GM21723 (cell line): Measurements from ENCODE around the gene KLF13.

ENCODE experiments used
- ATAC-seq: cut with Tn5 transposase; IDR thresholded peaks from one replicate; pipeline ENCODE4 v1.9.1; 2021; ENCODE audit warnings: mild to moderate bottlenecking, moderate library complexity; ENCODE audit not compliant: unreplicated experiment

KLF13 gene

DNA sequence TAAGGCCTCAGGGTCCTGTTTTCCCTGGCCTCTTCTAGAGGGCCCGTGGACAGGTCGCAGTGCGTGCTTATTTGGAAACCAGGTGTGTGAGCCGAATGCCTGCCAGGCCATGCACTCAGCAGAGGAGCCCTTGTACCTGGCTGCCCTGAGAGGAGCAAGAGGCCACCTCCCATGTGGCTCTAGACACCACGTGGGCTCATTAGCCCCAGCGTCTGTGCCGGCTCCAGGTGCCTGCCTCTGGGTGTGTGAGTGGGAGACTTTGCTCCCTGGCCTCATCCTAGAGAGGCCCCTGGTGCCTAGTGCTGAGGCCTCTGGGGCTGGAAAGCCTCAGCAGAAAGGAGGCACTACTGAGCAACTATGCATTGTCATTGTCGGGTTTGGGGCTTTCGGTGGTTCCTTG is 50.4 kb downstream of the KLF13 start:
- ATAC-seq, result no peak

DNA sequence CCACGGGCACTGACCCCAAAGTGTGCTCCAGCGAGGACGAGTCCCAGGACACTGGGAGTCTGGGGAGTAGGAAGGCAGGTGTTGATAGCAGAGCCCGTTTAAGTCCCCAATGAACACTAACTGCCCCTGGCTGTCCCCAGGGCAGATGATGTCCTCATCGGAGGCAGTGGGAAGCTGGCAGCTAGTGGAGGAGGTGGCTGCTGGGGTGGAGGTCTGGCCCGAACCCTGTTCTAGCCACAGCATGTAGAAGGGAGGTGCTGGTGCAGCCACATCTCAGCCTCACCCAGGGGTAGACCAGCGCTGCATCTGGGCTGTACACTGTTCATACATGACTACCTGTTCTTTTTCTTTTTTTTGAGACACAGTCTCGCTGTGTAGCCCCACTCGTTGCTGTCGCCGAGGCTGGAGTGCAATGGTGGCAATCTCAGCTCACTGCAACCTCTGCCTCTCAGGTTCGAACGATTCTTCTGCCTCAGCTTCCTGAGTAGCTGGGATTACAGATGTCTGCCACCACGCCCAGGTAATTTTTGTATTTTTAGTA is 51.8 kb downstream of the KLF13 start:
- no peak for ATAC-seq

- no peak for ATAC-seq
Measured at GRCh38 chr15:31379042-31379441, 52.4 kb downstream of the KLF13 start.

- no peak for ATAC-seq
Measured at GRCh38 chr15:31379577-31379976, 52.9 kb downstream of the KLF13 start.

GRCh38 chr15:31381801-31382712 is 55.4 kb downstream of the KLF13 start:
- no peak for ATAC-seq

- no peak for ATAC-seq
Measured at GRCh38 chr15:31382713-31383045, 56.0 kb downstream of the KLF13 start.

DNA sequence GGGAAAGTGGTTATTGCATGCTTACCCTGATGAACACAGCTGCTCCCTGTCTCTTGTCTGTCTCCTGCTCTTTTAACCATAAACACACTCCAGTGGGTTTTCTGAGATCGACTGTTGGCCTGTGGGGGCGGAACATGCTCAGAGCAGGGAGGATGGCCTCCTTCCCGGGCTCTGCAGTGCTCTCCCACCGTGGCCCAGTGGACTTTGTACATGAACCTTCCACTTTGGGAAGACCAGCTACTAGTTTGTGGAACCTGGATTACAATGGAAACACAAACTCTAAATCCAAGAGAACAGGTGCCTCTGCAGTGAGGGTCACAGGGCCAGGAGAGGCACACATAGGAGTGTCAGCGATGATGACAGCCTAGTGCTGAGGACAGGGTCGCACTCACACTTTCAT is 56.5 kb downstream of the KLF13 start:
- no peak for ATAC-seq

- no peak for ATAC-seq
Measured at GRCh38 chr15:31384568-31384967, 57.9 kb downstream of the KLF13 start.

DNA sequence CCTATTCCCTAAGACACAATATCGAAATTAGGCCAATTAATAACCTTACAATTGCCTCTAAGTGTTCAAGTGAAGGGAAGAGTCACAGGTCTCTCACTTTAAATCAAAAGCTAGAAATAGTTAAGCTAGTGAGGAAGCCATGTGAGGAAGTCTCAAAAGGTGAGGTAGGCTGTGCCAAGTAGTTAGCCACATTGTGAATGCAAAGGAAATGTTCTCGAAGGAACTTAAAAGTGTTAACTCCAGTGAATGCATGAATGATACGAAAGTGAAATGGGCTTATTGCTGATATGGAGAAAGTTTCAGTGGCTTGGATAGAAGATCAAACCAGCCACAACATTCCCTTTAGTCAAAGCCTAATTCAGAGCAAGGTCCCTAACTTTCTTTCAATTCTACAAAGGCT is 59.1 kb downstream of the KLF13 start:
- ATAC-seq, result no peak

DNA sequence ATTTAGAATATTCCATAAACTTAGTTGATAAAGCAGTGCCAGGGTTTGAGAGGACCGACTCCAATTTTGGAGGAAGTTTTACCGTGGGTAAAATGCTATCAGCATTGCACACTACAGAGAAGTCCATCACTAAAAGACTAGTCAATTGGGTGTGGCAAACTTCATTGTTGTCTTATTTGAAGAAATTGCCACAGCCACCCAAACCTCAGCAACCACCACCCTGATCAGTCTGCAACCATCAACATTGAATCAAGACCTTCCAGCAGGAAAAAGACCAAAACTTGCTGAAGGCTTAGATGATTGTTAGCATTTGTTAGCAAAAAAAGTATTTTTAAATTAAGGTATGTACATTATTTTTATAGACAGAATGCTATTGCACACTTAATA is 60.5 kb downstream of the KLF13 start:
- no peak for ATAC-seq

DNA sequence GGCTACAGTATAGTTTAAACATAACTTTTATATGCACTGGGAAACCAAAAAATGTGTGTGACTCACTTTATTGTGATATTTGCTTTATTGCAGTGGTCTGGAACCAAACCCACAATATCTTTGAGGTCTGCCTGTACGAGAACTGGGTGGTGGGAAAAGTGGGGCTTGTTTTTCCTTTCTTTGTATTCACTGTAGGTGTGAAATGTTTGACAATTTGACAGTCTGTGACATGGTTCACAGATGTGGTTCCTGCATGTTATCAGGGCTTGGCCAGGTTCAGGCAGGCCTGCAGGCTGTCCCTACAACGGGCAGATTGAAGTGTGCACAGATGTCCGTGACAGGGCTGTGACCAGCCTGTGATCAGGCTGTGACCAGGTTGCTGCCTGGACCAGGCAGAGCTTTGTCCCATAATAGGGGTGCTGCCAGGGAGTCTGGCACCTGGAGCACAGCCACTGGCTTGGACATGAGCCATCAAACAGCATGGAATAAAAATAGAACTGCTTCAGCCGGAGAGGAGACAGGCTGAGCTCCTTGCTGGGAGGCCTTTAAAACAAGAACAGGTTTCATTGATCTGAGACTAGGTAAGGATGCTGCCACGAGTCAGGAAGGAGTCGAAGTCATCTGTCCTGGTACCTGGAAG is 61.0 kb downstream of the KLF13 start:
- no peak for ATAC-seq

DNA sequence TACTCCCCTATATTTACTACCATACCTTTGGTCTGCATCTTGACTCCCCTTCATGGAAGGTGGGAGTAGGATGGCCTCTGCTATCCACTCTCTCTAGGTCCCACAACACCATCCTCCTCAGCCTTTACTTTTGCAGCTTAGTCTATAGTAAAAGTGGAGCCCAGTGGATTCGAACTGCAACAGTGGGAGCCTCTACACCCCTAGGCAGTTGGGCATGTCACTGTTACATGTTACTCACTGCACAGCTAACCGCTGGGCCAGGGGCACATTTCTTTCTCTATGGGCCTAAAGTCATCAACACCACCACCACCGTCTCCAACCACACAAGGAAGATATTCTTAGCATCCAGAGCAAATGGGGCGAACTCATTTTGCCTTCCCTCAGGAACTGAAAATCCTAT is 62.9 kb downstream of the KLF13 start:
- ATAC-seq, result no peak

DNA sequence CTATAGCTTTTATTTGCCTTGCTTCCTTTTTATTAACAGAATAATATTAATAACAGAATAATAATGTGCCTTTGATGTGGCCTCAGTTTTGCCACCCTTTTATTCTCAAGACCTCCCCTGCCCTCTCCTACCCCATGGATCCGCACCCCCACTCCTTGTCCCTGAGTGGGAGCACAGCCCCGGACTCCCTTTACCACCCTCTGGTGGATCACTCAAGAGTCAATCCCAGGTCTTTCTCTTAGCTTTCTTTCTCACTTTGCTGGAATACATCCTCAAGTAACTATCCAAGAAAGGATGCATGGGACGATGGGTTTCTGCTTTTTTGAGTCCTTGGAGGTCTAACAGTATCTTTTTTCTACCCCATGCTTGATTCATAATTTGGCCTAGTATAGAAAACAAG is 63.4 kb downstream of the KLF13 start:
- ATAC-seq, result no peak

DNA sequence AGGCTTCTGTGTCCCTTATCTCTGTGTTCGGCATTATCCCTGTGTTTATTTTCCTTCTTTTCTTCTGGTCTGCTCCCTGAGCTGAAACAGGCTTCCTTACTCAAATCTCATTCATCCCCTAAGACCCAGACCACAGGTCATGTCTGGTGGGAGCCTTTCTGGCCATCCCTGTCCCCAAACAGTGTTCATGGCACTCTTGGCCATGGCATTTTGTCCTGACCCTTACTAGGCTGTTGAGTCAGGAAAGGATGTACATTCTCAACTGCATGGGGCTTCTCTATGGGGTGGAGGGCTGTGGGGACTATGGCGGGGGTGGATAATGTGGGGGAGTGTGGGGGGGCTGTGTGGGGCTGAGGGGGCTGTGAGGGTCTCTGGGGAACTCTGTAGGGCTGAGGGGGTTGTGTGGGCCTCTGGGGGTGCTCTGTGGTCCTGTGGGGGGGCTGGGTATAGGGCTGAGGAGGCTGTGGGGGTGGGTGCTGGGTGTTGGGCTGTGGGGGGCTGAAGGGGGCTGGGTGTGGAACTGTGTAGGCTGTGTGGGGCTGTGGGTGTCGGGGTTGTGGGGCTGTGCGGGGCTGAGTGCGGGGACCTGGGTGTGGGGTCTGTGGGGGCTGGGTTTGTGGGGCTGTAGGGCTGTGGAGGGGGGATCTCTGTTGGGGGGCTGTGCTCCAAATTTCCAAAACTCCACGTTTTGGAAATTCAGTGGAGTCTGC is 64.3 kb downstream of the KLF13 start:
- no peak for ATAC-seq

DNA sequence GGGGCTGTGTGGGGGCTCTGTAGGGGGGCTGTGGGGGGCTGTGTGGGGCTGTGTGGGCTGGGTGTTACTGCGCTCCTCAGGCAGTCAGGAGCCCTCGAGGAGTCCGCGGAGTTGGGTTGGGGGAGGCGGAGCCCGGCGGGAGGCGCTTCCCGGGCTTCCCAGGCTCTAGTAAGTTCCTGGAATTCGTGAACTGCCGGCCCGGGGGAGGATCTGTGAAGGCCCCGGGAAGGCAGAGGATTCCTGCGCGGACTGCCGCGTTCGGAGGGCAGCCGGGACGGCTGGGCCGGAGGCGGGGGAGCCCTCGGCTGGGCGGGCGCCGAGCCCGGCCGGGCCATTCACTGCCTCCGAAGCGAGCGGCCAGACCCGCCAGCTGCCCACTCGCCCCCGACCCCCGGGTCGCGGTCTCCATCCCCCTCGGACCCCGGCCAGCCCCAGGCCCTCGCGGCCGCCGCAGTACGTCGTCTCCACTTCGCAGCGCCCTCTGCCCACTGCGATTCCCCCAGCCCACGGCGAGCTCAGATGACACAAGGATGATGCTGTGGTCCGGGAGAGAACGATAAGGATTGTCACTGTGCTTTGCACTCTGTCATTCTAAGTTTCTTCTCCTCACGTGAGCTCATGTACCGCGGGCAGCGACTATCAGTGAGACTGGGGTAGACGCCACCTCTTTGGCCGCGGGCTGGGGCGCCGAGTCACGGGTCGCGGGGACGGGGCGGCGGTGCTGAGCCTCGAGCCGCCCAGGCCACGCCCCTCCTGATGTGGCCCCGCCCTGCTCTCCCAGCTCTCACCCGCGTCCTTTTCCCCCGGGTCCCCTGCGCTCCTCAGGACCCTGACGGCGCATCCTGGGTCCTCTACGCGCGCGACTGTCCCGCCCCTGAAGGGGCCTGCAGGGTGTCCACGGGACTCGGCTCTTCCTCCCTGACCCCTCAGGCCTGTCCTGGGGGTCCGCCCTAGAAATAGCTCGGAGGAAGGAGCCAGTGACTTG is 65.3 kb downstream of the KLF13 start:
- peak; percentile 87 for ATAC-seq

DNA sequence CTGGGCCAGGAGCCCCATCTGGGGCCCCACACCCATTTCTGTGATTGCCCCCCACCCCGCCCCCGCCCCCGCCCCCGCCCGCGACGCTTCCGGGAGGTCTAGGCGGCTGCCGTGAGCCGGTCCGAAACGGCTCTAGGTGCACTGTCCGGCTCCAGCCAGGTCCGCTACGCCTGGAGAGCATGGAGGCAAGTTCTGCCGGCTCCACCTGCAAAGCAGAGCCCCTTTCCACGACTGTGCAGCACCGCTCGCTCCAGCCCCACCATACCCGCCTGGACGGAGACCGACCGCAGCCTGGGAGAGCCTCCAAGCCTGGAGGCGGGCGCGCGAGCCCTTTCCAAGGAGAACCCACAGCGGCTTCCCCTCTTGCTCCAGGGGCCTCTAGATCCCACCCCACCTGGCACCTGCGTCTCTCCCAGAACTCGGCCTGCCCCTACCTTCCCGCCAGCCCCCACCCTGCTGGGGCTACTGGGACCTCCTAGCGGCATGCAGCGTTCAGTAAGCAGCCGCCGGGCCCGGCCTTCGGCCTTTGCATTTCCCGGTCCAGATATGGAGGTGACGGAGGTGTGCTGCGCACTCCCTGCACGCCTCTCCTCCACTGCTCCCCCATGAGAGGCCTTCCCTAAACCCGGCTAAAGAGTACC is 66.2 kb downstream of the KLF13 start:
- ATAC-seq, result peak; percentile 47

DNA sequence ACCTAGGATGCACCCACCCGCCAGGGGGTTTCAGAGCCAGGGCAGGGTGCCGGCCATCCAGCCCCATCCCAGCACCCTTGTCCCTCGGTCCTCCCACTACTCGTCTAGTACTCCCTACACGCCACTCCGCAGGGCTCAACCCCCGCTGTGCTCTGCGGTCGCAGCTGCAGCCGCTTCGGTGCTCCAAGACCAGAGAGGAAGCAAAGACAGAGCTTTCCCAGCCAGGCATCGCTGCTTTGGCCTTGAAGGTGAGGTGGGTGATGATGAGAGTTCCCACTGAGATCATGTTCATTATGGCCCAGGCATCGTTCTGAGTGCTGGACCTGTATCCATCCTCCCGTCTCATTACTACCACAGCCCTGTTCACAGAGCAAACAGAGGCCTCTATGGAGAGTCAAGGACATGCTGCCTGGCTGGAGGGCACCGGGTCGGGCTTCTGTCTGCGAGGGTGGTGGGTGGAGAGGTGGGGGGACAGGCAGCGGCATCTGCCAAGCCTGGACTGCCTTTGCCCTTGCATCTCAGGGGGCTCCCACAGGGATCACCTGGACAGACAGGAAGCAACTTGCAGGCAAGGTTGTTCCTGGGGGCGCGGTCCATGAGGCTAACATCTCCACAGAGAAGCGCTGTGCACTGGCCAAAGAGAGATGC is 66.9 kb downstream of the KLF13 start:
- no peak for ATAC-seq

DNA sequence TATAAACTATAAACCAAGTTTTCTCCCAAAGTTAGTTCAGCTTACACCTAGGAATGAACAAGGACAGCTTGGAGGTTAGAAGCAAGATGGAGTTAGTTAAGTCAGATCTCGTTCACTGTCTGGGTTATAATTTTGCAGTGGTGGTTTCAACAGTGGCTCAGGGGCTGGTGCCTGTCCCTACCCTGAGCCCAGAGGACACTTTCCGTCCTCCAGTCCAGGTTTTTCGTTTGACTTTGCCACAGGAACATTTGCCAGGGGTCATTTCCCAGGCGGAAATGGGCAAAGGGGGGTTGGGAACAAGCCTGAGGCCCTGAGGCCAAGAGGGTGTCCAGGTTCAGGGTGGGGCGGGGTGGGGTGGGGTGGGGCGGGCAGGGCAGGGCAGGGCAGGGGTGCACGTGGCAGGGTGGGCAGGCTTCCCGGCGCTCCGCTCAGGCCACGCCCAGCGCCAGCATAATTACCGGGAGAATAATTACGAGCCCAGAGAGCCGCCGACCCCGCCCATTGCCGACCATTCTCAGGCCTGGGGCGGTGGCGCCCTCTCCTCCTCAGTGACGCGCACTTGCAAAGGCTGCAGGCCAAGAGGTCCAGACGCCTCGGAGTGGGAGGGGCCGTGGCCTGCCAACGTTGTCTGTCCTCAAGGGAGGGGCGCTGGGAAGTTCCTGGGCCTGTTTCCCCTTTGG is 70.4 kb downstream of the KLF13 start:
- no peak for ATAC-seq
